ENCODE results near the gene PLA2G4B. TPM values are rescaled to one million over a fixed set of nuclear protein-coding genes. Genes with fewer than 3 reads are reported as not detected.

The PLA2G4B gene
- total RNA-seq, 4 donors from 2014 or later: 0.13 to 11.5 TPM; not detected in 2

DNA sequence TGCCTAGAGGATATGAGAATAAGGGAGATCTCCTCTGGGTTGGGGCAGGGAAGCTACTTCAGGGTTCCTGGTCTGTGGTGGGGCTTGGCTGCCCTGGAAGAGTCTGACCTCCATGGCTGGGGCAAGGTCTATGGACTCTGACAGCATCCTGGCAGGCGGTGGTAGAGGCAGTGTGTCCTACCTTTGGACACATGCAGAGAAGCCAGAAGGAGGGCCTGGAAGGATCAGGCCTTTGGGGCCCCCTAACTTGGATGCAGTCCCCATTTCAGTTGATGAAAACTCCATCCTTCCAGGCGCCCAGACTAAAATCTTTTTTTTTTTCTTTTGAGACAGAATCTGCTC lies 44.8 kb downstream of the PLA2G4B start:
- Histone ChIP-seq H3K4me3 (no peak overlapping the region), H3K27ac (no peak overlapping the region), H3K27me3 (no peaks in the 10 kb centered on the region), H3K9me3 (no peaks in the 10 kb centered on the region), H3K4me1 (peaks cover 1 to 7% of the 10 kb centered on the region in 2 donors), H3K36me3 (no peaks in the 10 kb centered on the region)
- ATAC-seq (no peak), DNase-seq (no peak)
- TF ChIP-seq, protein P1, sequence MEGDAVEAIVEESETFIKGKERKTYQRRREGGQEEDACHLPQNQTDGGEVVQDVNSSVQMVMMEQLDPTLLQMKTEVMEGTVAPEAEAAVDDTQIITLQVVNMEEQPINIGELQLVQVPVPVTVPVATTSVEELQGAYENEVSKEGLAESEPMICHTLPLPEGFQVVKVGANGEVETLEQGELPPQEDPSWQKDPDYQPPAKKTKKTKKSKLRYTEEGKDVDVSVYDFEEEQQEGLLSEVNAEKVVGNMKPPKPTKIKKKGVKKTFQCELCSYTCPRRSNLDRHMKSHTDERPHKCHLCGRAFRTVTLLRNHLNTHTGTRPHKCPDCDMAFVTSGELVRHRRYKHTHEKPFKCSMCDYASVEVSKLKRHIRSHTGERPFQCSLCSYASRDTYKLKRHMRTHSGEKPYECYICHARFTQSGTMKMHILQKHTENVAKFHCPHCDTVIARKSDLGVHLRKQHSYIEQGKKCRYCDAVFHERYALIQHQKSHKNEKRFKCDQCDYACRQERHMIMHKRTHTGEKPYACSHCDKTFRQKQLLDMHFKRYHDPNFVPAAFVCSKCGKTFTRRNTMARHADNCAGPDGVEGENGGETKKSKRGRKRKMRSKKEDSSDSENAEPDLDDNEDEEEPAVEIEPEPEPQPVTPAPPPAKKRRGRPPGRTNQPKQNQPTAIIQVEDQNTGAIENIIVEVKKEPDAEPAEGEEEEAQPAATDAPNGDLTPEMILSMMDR (IDR thresholded peaks at IDR 0.05 in 4 of 5, conservative IDR thresholded peaks at IDR 0.05 in 1 of 5): no peak
- TF ChIP-seq POLR2A (IDR thresholded peaks at IDR 0.05): no peak
- intact Hi-C loops (cut with DNase I; ENCODE audit: low total_unique reads): no loop called here
- in situ Hi-C loops (cut with MboI; ENCODE audit: low sequenced_read_pairs in 4 of 4): no loop called here

DNA sequence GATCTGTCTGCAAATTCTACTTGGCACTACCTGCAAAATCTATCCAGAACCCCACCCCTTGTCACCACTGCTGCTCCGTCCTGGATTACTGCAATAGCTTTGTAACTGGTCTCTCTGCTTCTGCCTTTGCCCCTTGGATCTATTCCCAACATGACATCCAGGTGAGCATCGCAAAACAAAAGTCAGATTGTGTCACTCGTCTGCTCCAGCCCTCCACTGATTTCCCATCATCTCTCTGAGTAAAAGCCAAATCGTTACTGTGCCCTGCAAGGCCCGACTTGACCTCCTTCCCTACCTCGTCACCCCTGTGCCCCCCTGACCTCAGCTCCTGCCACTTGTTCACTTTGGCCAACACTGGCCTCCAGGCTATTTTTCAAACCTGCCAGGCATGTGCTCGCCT lies 45.8 kb downstream of the PLA2G4B start:
- DNase-seq (no peak), ATAC-seq (no peak)
- H3K36me3 ChIP-seq: no peaks in the 10 kb centered on the region
- peaks cover 0 to 7% of the 10 kb centered on the region in 2 donors for H3K4me1 ChIP-seq
- intact Hi-C loops (cut with DNase I; ENCODE audit: low total_unique reads) (no loop called here), in situ Hi-C loops (cut with MboI; ENCODE audit: low sequenced_read_pairs in 4 of 4) (no loop called here)
- TF ChIP-seq POLR2A (IDR thresholded peaks at IDR 0.05): no peak
- TF ChIP-seq, protein P1 (IDR thresholded peaks at IDR 0.05 in 4 of 5, conservative IDR thresholded peaks at IDR 0.05 in 1 of 5): no peak
- no peak overlapping the region for H3K4me3 ChIP-seq
- no peak overlapping the region for H3K27ac ChIP-seq
- H3K9me3 ChIP-seq: no peaks in the 10 kb centered on the region
- H3K27me3 ChIP-seq: no peaks in the 10 kb centered on the region

DNA sequence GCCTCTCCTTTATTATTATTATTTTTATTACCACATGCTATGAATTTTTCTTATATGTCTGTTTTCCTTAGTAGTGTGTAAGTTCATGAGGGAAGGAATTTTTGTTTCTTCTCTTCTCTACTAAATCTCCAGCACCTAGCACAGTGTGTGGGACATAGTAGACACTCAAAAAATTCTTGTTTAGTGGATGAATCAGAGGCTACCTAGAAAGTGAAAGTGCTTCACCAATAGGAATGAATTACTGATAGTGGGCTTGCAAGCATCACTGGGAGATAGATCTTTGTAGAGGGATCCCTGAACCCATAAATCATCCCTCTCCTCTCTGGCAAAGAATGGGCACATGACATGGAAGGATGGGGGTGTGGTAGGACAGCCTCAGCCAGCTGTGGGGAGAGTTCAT lies 46.7 kb downstream of the PLA2G4B start:
- intact Hi-C loops (cut with DNase I; ENCODE audit: low total_unique reads): no loop called here
- ATAC-seq: no peak

DNA sequence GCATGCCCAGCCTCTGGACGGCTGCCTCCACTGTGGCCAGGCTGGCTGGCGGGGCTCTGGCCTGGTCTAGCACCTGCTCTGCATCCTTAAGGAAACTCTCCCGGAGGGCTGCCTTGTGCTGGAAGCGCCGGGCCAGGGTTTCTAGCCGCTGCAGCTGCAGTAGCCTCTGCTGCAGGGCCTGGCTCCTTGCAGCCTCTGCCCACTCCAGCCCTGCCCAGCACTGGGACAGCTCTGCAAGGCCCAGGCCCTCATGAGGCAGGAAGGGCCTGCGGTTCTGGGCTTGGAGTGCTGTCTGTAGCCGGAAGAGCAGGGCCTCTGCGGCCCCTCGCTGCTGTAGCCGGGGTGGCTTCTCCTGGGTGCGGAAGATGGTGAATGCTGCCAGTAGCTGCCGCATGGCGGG lies 47.2 kb downstream of the PLA2G4B start:
- intact Hi-C loops (cut with DNase I; ENCODE audit: low total_unique reads): no loop called here
- ATAC-seq: no peak

More for the DNA sequence above, 46.7 kb downstream of the PLA2G4B start:
- Histone ChIP-seq H3K36me3 (no peaks in the 10 kb centered on the region), H3K27me3 (no peaks in the 10 kb centered on the region), H3K9me3 (no peaks in the 10 kb centered on the region), H3K4me1 (peaks cover 0 to 7% of the 10 kb centered on the region in 2 donors), H3K4me3 (no peak overlapping the region), H3K27ac (no peak overlapping the region)
- in situ Hi-C loops (cut with MboI; ENCODE audit: low sequenced_read_pairs in 4 of 4): no loop called here
- TF ChIP-seq, protein P1 (IDR thresholded peaks at IDR 0.05 in 4 of 5, conservative IDR thresholded peaks at IDR 0.05 in 1 of 5): no peak
- no peak for TF ChIP-seq POLR2A (IDR thresholded peaks at IDR 0.05)
- no peak for DNase-seq

More for the DNA sequence above, 47.2 kb downstream of the PLA2G4B start:
- Histone ChIP-seq H3K4me1 (peaks cover 0 to 7% of the 10 kb centered on the region in 2 donors), H3K27ac (no peak overlapping the region), H3K36me3 (no peaks in the 10 kb centered on the region), H3K9me3 (no peaks in the 10 kb centered on the region), H3K27me3 (no peaks in the 10 kb centered on the region), H3K4me3 (no peak overlapping the region)
- no peak for DNase-seq
- TF ChIP-seq POLR2A (IDR thresholded peaks at IDR 0.05): no peak
- TF ChIP-seq, protein P1 (IDR thresholded peaks at IDR 0.05 in 4 of 5, conservative IDR thresholded peaks at IDR 0.05 in 1 of 5): no peak
- in situ Hi-C loops (cut with MboI; ENCODE audit: low sequenced_read_pairs in 4 of 4): no loop called here
